Measurements from ENCODE around the gene ANKUB1. TPM values are rescaled to one million over a fixed set of nuclear protein-coding genes. Genes with fewer than 3 reads are reported as not detected.
A peak's percentile ranks its signal among the peaks of the same experiment; 100 is the strongest.
"Not testable (repeated sequence)": the region's sequence is repeated elsewhere in the genome, so short reads cannot be mapped to it uniquely, and the experiment has no call there.

ANKUB1 gene
- total RNA-seq (2014; rRNA removed; shearing (Covaris generic)): not detected in 2 replicates

- DNase-seq (ENCODE audit: low spot score): no peak
These were observed at the start of gene ANKUB1 for GRCh38 chr3:149792452-149793270. TSS of gene ANKUB1 (minus strand) at chr3:149792554. CDS start at chr3:149792366, 188 bp downstream.

- DNase-seq (ENCODE audit: low spot score): no peak
These were observed 47.5 kb upstream of the ANKUB1 start for GRCh38 chr3:149839896-149840295.

- not testable (repeated sequence) for DNase-seq (ENCODE audit: low spot score)
These were observed 47.1 kb upstream of the ANKUB1 start for GRCh38 chr3:149839469-149839868.

GRCh38 chr3:149838491-149838890, 46.1 kb upstream of the ANKUB1 start:
- DNase-seq (ENCODE audit: low spot score): not testable (repeated sequence)

- DNase-seq (ENCODE audit: low spot score): no peak
These were observed 40.9 kb upstream of the ANKUB1 start for GRCh38 chr3:149833241-149833640.

- no peak for DNase-seq (ENCODE audit: low spot score)
These were observed 39.7 kb upstream of the ANKUB1 start for GRCh38 chr3:149832086-149832485.

GRCh38 chr3:149831321-149831720, 39.0 kb upstream of the ANKUB1 start:
- no peak for DNase-seq (ENCODE audit: low spot score)

GRCh38 chr3:149830902-149831301, 38.5 kb upstream of the ANKUB1 start:
- no peak for DNase-seq (ENCODE audit: low spot score)

GRCh38 chr3:149829631-149830030, 37.3 kb upstream of the ANKUB1 start:
- not testable (repeated sequence) for DNase-seq (ENCODE audit: low spot score)

GRCh38 chr3:149828390-149828789, 36.0 kb upstream of the ANKUB1 start:
- DNase-seq (ENCODE audit: low spot score): no peak

- DNase-seq (ENCODE audit: low spot score): no peak
These were observed 34.3 kb upstream of the ANKUB1 start for GRCh38 chr3:149826636-149827035.

GRCh38 chr3:149820183-149820582, 27.8 kb upstream of the ANKUB1 start:
- no peak for DNase-seq (ENCODE audit: low spot score)

- no peak for DNase-seq (ENCODE audit: low spot score)
These were observed 27.1 kb upstream of the ANKUB1 start for GRCh38 chr3:149819432-149819831.

- DNase-seq (ENCODE audit: low spot score): no peak
These were observed 24.6 kb upstream of the ANKUB1 start for GRCh38 chr3:149816986-149817385.

GRCh38 chr3:149816311-149816710, 24.0 kb upstream of the ANKUB1 start:
- no peak for DNase-seq (ENCODE audit: low spot score)

GRCh38 chr3:149815728-149816127, 23.4 kb upstream of the ANKUB1 start:
- no peak for DNase-seq (ENCODE audit: low spot score)

GRCh38 chr3:149815321-149815720, 23.0 kb upstream of the ANKUB1 start:
- DNase-seq (ENCODE audit: low spot score): no peak

GRCh38 chr3:149813367-149814281, 21.3 kb upstream of the ANKUB1 start:
- peak; percentile 74 for DNase-seq (ENCODE audit: low spot score)

GRCh38 chr3:149812606-149813366, 20.4 kb upstream of the ANKUB1 start, which contains the start of gene RNF13:
TSS of gene RNF13 (plus strand) at chr3:149813215. CDS start at chr3:149846027, 32,812 bp downstream.
- peak; percentile 98 for DNase-seq (ENCODE audit: low spot score)

- no peak for DNase-seq (ENCODE audit: low spot score)
These were observed 19.8 kb upstream of the ANKUB1 start for GRCh38 chr3:149812165-149812605.

- no peak for DNase-seq (ENCODE audit: low spot score)
These were observed 18.5 kb upstream of the ANKUB1 start for GRCh38 chr3:149810846-149811245.
